NCI-H82 treated with DMSO at 0.1 percent for 48 hours (cell line): ENCODE results near the gene COLEC11.
A peak's percentile ranks its signal among the peaks of the same experiment; 100 is the strongest.
"Not testable (repeated sequence)": the region's sequence is repeated elsewhere in the genome, so short reads cannot be mapped to it uniquely, and the experiment has no call there.

Experiments
- DNase-seq: peaks from one replicate; lab custom pipeline; 2025; ENCODE audit not compliant: unreplicated experiment; lab: John Stamatoyannopoulos, UW

The COLEC11 gene

GRCh38 chr2:3594493-3595281, at the start of gene COLEC11:
TSS of gene COLEC11 (plus strand) at chr2:3595112. CDS start at chr2:3604341, 9,229 bp downstream.
- DNase-seq: no peak

GRCh38 chr2:3545788-3546478, 49.0 kb upstream of the COLEC11 start:
- DNase-seq: no peak

GRCh38 chr2:3547915-3548314, 47.0 kb upstream of the COLEC11 start:
- no peak for DNase-seq

GRCh38 chr2:3553946-3554345, 41.0 kb upstream of the COLEC11 start:
- DNase-seq: no peak

- no peak for DNase-seq
These were observed 37.2 kb upstream of the COLEC11 start for GRCh38 chr2:3557639-3558204.

- DNase-seq: peak; percentile 97
These were observed 36.5 kb upstream of the COLEC11 start, which contains the start of gene RNASEH1 for GRCh38 chr2:3558205-3559014. TSS of gene RNASEH1 (minus strand) at chr2:3558333. CDS start at chr2:3558260, 73 bp downstream.

- no peak for DNase-seq
These were observed 31.4 kb upstream of the COLEC11 start for GRCh38 chr2:3563521-3563976.

GRCh38 chr2:3565117-3565516, 29.8 kb upstream of the COLEC11 start:
- DNase-seq: no peak

GRCh38 chr2:3566806-3567205, 28.1 kb upstream of the COLEC11 start:
- DNase-seq: no peak

GRCh38 chr2:3569656-3570055, 25.3 kb upstream of the COLEC11 start:
- not testable (repeated sequence) for DNase-seq

GRCh38 chr2:3571284-3571683, 23.6 kb upstream of the COLEC11 start:
- no peak for DNase-seq

- no peak for DNase-seq
These were observed 22.3 kb upstream of the COLEC11 start for GRCh38 chr2:3572620-3573019.

GRCh38 chr2:3574155-3574554, 20.8 kb upstream of the COLEC11 start:
- no peak for DNase-seq

GRCh38 chr2:3575534-3576262, 19.2 kb upstream of the COLEC11 start:
- DNase-seq: no peak

GRCh38 chr2:3576263-3576630, 18.7 kb upstream of the COLEC11 start:
- DNase-seq: not testable (repeated sequence)

GRCh38 chr2:3578987-3579386, 15.9 kb upstream of the COLEC11 start:
- DNase-seq: no peak

- DNase-seq: no peak
These were observed 14.5 kb upstream of the COLEC11 start for GRCh38 chr2:3580449-3580848.

- no peak for DNase-seq
These were observed 13.3 kb upstream of the COLEC11 start for GRCh38 chr2:3581367-3582262.

- no peak for DNase-seq
These were observed 10.8 kb upstream of the COLEC11 start for GRCh38 chr2:3584076-3584475.
